ENCODE data around the gene TPMT. TPM values are rescaled to one million over a fixed set of nuclear protein-coding genes. Genes with fewer than 3 reads are reported as not detected.

The TPMT gene
- total RNA-seq, 1 donor from 2014 or later = 8.2 TPM

DNA sequence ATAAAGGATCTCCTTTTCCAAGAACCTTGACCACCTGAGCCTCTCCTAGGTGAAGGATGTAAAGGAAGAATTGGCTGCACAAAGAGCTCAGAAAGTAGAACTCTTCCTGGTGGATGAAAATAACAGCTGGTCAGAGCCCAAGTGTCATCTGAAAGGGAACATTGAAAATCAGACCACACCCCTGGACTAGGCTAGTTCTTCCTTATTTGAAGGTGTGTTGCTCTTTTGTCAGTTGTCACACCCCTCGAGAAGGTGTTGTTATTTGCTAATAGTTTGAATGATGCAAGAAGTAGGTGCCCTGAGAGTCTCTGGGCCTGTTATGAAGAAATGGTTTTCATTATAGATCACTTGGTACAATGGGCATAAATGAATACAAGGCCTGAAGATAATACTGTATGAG is 63.5 kb downstream of the TPMT start:
- no peak overlapping the region for H3K4me3 Mint-ChIP-seq (ENCODE audit: low read depth)
- H3K36me3 Mint-ChIP-seq (ENCODE audit: insufficient read depth) = peaks cover 1% of the 10 kb centered on the region
- TF ChIP-seq, protein P1, sequence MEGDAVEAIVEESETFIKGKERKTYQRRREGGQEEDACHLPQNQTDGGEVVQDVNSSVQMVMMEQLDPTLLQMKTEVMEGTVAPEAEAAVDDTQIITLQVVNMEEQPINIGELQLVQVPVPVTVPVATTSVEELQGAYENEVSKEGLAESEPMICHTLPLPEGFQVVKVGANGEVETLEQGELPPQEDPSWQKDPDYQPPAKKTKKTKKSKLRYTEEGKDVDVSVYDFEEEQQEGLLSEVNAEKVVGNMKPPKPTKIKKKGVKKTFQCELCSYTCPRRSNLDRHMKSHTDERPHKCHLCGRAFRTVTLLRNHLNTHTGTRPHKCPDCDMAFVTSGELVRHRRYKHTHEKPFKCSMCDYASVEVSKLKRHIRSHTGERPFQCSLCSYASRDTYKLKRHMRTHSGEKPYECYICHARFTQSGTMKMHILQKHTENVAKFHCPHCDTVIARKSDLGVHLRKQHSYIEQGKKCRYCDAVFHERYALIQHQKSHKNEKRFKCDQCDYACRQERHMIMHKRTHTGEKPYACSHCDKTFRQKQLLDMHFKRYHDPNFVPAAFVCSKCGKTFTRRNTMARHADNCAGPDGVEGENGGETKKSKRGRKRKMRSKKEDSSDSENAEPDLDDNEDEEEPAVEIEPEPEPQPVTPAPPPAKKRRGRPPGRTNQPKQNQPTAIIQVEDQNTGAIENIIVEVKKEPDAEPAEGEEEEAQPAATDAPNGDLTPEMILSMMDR (IDR thresholded peaks at IDR 0.05; ENCODE audit: unreplicated experiment) = no peak
- no peaks in the 10 kb centered on the region for H3K27me3 Mint-ChIP-seq
- H3K27ac Mint-ChIP-seq = no peak overlapping the region
- no peak for DNase-seq (ENCODE audit: low spot score, unreplicated experiment)
- peaks cover 11% of the 10 kb centered on the region for H3K9me3 Mint-ChIP-seq (ENCODE audit: low read depth)
- no peaks in the 10 kb centered on the region for H3K4me1 Mint-ChIP-seq (ENCODE audit: low read depth)

DNA sequence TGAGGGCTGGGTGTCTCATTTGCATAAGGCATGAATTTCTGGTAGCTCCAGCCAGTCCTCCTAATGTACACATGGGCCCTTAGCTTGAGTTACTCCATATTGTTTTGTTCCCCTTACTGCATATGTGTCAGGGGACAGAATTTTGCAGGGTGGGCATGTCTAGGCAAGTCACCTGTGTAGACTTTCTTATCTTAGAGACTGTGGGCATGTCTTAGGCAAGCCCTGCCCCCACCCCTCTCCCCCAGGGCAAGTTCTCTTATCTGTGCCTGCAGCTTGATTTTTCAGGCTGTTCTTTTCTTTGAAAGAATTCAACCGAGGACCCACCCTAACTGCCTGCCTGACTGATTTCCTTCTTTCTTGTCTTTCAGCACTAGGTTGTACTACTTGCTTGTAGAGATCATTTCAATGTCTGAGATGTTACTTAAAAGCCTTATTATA is 64.5 kb downstream of the TPMT start:
- H3K4me1 Mint-ChIP-seq (ENCODE audit: low read depth) = no peaks in the 10 kb centered on the region
- DNase-seq (ENCODE audit: low spot score, unreplicated experiment) = no peak
- TF ChIP-seq, protein P1 (IDR thresholded peaks at IDR 0.05; ENCODE audit: unreplicated experiment) = no peak
- no peaks in the 10 kb centered on the region for H3K27me3 Mint-ChIP-seq
- peaks cover 11% of the 10 kb centered on the region for H3K9me3 Mint-ChIP-seq (ENCODE audit: low read depth)
- no peak overlapping the region for H3K4me3 Mint-ChIP-seq (ENCODE audit: low read depth)
- H3K27ac Mint-ChIP-seq = no peak overlapping the region
- H3K36me3 Mint-ChIP-seq (ENCODE audit: insufficient read depth) = peaks cover 1% of the 10 kb centered on the region

DNA sequence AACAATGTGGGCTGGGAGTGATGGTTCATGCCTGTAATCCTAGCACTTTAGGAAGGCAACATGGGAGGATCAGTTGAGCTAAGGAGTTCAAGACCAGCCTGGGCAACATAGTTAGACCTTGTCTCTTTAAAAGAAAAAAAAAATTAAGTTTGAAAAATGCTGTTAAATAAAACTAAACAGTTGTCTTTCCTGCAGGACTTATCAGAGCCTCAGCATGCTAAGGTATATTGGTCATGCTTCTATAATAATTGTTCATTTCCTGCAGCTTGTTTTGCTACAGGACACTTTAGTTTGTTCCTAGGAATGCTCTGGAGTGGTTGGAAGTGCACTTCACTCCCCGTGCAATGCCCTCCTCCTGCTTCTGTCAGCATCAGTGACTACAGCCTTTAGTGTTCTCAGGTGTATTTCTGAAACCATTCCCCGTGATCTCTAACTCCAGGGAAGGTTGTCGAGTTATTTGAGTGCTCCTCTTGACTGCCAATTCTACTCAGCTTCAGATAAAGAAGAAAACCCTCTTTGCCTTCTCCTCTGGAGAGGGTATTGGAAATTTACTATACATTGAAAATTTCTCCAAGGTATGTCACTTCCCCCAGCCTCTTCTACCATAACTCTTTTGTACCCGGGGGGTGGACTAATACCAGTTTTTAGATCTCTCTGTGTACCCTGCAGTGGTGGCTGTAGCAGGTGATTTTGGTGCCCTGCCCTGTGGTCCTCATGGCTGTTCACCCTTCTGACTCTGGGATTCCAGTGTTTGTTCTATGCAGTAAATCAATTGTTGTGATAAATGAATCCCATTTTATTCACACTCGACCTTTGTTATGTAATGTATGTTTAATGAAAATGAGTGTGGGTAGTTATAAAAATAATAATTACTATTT is 66.2 kb downstream of the TPMT start:
- no peak for DNase-seq (ENCODE audit: low spot score, unreplicated experiment)
- TF ChIP-seq, protein P1 (IDR thresholded peaks at IDR 0.05; ENCODE audit: unreplicated experiment) = no peak
- Mint-ChIP-seq H3K27me3 (no peaks in the 10 kb centered on the region), H3K4me1 (ENCODE audit: low read depth) (no peaks in the 10 kb centered on the region), H3K9me3 (ENCODE audit: low read depth) (peaks cover 11% of the 10 kb centered on the region), H3K36me3 (ENCODE audit: insufficient read depth) (peaks cover 1% of the 10 kb centered on the region), H3K27ac (no peak overlapping the region), H3K4me3 (ENCODE audit: low read depth) (no peak overlapping the region)

DNA sequence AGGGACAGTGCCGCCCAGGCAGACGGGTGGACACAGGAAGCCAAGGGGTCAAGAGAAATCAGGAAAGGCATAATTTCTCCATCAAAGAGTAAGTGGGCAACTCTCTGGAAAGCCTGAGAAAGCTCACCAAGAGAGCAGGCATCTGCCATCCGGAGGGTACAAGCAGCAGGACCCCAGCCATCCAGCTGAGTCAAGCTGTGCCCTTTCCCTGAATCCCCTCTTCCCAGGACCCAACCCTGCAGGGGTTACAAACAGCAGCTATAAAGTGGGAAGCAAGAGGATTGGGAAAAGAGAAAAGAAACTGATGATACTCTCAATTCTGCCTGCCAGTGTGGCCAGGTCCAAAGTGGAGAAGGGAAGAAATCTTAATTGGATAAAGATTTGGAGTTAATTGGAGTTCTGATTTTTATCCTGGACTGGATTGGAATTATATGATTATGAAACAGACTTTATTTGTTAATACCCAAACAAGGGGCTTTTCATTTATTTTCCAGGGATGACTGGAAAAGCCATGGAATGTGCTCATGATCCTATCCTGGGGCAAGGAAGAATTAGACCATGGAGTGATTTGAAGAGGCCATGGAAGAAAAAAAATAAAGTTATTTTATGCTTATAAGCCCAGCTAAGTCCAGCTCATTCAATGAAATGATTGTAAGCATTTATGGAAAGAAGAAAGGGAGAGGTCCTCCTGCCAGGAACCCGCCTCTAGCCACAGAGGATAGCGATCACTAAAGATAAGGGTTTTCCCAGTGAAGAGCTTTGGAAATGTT is 67.3 kb downstream of the TPMT start:
- TF ChIP-seq, protein P1 (IDR thresholded peaks at IDR 0.05; ENCODE audit: unreplicated experiment) = no peak
- no peaks in the 10 kb centered on the region for H3K27me3 Mint-ChIP-seq
- no peak overlapping the region for H3K27ac Mint-ChIP-seq
- H3K9me3 Mint-ChIP-seq (ENCODE audit: low read depth) = peaks cover 11% of the 10 kb centered on the region
- H3K36me3 Mint-ChIP-seq (ENCODE audit: insufficient read depth) = peaks cover 1% of the 10 kb centered on the region
- H3K4me3 Mint-ChIP-seq (ENCODE audit: low read depth) = no peak overlapping the region
- no peaks in the 10 kb centered on the region for H3K4me1 Mint-ChIP-seq (ENCODE audit: low read depth)
- no peak for DNase-seq (ENCODE audit: low spot score, unreplicated experiment)

DNA sequence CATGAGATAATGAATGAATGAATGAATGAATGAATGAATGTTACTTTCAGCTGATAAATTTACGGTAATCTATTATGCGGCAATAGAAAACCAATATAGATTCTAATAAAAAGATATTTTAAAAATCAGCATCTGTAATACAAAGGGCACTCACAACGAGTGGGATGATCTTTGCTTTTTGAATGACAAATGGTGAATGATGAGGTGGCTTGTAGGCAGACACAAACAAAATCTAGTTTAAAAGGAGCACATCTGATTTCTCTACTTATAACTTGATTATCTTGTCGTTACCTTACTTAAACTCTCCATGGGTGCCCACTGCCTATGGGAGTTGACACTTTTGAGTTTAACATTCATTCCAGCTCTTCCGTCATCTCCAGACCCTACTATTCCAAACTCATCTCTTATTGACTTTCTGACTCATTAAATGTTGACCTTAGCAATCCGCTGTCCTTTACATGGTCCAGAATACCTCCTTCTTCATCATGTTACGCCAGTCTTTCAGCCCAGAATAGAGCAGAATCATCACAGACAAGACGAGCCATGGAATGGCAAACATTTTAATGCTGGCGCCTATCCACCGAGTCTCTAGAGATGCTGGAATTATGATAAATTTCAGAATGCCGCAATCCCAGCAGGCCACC is 73.7 kb downstream of the TPMT start:
- H3K4me3 Mint-ChIP-seq (ENCODE audit: low read depth) = no peak overlapping the region
- no peaks in the 10 kb centered on the region for H3K27me3 Mint-ChIP-seq
- H3K9me3 Mint-ChIP-seq (ENCODE audit: low read depth) = no peaks in the 10 kb centered on the region
- TF ChIP-seq, protein P1 (IDR thresholded peaks at IDR 0.05; ENCODE audit: unreplicated experiment) = no peak
- no peak overlapping the region for H3K27ac Mint-ChIP-seq
- no peak for DNase-seq (ENCODE audit: low spot score, unreplicated experiment)
- no peaks in the 10 kb centered on the region for H3K36me3 Mint-ChIP-seq (ENCODE audit: insufficient read depth)
- H3K4me1 Mint-ChIP-seq (ENCODE audit: low read depth) = no peaks in the 10 kb centered on the region

All from progenitor cell of endocrine pancreas (in vitro differentiated cells).